NCI-H2107 (cell line): ENCODE measurements around the gene FLT3.
"Not testable (repeated sequence)": the region's sequence is repeated elsewhere in the genome, so short reads cannot be mapped to it uniquely, and the experiment has no call there.

Source experiments
- DNase-seq: peaks from one replicate; lab custom pipeline; 2025; lab: John Stamatoyannopoulos, UW

Gene FLT3

DNA sequence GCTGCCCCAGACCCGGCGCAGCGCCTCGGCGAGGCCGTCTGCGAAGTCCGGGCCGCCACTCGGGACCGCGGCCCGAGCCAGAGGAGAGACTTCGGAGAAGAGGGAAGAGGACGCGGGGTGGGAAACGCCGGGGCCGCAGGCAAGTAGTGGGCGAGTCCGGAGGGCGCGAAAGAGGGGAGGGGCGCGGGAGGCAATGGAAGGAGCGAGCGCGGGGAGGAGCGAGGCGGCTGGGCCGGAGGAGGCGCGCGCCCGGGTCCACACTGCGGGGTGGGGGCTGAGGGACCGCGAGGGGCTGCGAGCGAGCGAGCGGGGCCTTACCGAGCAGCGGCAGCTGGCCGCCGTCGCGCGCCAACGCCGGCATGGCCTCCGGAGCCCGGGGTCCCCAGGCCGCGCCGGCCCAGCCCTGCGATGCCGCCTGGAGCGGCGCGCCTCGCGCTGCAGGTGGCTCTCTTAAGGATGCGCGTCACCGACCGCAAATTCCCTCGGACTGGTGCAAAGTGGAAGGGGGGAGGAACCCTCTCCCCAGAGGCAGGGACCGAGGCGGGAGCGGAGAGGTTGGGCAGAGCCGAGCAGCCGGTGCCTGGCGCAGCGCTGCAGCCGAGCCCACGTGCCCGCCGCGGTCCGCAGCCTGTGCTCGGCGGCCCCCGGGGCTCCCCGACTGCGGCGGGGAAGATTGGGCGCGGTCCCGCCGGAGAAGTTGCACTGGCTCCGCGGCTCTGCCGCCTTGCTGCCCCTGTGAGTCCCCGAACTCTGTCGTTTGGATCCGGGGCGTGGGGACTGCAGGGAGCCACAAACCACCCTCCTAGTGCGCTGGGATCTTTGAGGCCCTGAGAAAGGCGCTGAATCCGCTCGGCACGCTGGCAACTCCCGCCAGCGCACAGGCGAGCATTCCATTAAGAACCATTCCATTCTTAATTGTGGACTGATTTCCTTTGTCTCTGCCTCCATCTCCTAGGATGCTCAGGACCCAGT is at the start of gene FLT3:
Gene FLT3, minus strand, starts transcription at position 427 of the 972 bp plus-strand sequence. Its CDS starts 66 bp downstream, at position 361.
- no peak for DNase-seq

DNA sequence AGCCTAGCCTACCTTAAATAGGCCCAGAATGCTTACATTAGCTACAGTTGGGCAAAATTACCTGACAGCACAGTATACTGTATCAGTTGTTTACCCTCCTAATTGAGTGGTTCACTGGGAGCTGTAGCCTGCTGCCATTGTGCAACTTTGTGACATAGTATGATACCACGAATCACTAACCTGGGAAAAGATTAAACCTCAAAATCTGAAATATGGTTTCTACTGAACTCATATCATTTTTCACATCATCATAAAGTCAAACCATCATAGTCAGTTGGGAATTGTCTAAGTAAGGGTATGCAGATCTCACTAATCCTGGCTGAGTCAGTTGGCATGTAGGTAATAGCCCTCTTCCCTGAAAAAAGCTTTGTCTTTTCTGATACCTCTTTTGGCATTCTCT is 47.1 kb upstream of the FLT3 start:
- no peak for DNase-seq

DNA sequence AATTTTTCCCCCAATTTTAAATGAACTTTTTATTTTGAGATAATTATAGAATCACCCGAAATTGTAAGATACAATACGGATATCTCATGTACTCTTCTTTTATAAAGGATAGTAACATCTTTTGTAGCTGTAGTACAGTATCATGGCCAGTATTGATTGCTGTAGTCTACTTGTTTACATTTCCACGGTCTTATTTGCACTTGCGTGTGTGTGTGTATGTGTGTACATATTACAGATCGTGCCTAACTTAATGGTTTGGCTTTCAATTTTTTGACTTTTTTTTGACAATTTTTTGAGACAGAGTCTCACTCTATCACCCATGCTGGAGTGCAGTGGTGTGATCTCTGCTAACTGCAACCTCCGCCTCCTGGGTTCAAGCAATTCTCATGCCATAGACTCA is 44.7 kb upstream of the FLT3 start:
- DNase-seq, result no peak

DNA sequence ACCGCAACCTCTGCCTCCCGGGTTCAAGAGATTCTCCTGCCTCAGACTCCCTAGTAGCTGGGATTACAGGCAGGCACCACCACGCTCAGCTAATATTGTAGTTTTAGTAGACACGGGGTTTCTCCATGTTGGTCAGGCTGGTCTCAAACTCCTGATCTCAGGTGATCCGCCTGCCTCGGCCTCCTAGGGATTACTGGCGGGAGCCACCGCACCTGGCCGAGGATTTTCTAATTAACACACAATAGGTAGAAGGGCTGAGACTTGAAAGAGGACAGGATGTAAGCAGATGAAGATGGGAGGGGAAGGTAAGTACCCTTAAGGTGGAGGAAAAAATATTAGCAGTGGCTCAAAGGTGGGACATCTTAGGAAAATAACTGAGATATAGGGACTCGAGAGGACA is 41.2 kb upstream of the FLT3 start:
- not testable (repeated sequence) for DNase-seq

DNA sequence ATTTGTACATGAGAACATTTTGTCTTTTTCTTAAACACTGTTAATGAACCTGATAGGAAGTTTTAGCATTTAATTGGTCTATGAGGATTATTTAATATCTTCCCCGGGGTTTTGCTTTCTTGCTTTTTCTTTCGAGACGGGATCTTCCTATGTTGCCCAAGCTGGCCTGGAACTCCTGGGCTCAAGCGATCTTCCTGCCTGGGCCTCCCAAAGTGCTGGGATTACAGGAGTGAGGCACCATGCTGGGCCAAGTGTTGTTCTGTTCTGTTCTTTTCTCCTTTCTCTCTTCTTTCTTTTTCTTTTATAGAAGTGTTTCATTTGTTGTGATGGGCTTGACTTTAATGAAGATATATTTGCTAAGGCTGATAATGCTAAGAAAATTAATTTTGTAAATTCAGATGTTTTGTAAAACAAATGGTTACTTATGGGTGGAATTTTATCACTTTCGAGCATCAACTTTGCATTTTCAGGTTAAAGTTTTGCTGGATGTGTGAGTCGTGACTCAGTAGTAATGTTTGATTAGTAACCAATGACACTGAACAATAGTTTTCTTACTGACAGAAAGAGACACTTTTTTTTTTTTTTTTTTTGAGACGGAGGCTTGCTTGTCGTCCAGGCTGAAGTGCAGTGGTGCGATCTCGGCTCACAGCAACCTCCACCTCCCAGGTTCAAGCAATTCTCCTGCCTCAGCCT is 40.2 kb upstream of the FLT3 start:
- no peak for DNase-seq

DNA sequence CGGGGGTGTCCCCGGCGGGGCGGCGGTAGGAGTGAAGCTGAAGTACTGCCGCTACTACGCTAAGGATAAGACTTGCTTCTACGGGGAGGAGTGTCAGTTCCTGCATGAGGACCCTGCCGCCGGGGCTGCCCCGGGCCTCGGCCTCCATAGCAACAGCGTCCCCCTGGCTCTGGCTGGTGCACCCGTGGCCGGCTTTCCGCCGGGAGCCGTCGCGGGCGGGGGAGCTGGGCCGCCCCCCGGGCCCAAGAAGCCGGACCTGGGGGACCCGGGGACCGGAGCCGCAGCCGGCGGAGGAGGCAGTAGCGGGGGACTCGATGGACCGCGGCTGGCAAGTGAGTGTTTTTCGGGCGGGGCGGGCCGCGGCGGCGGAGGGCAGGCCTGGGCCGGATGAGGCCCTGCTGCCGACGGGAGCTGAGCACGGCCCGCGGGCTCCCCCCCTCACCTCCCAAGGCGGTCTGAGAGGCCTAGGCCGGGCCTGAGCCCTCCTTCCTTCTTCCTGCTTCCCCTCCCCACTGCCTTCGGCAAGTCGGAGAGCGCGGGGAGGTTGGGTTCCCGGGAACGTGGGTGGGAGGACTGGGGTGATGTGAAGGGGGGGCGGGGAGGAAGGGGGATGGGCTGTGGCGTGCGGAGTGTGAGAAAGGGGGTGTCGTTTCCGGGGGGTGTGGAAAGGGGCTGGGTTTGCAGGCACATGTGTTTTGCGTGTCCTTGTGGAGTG is 38.5 kb upstream of the FLT3 start:
- DNase-seq, result no peak

DNA sequence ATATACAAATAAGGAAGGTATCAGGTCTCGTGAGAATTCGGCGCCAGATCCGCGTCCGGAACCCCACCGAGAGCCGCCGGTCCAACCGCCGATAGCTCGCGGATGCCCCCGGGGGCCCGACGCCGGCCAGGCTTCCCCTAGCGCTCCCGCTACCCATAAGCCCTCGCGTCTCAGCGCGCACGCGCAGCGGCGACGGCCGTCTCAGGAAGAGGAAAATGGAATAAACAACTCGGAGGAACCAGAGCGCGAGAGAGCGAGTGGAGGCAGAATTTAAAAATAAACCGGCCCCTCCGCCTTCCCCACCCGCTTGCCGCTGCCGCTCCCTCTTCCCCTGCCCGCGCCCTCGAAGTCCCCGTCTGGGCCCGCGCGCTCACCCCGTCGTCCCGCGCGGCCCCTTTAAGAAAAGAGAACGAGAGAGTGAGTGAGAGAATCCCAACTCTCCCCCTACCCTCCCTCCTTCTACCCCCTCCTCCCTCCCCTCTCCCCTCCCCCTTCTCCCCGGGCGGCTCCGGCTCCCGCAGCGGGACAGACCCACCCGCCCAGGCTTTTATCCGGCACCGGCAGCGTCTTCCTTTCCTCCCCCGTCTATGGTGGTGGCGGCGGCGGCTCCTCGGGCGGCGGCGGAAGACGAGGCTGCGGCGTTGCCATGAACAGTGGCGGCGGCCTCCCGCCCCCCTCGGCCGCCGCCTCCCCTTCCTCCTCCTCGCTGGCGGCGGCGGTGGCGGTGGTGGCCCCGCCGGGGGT is 37.8 kb upstream of the FLT3 start, which contains the start of gene PAN3:
Gene PAN3, plus strand, starts transcription at position 534 of the 744 bp plus-strand sequence. Its CDS starts 113 bp downstream, at position 647.
- DNase-seq, result peak; percentile 56

DNA sequence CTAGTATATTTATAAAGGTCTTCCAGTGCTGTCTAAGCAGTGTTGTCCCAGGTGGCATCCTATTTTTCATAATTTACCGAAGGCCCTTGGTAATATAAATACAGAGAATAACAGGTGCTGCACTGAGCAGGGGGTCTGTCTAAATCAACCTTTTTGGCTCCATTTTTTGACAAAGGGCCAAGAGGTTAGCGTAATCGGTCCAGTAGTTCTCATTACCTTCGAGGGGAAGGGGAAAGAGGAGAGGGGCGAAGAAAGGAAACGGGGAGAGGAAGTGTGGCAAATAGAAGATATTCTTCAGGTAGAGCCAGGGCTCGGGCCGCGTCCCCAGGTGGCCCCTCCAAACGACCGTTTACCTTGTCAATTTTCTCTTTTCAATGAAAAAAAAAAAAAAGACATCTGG is 37.2 kb upstream of the FLT3 start:
- DNase-seq, result no peak

DNA sequence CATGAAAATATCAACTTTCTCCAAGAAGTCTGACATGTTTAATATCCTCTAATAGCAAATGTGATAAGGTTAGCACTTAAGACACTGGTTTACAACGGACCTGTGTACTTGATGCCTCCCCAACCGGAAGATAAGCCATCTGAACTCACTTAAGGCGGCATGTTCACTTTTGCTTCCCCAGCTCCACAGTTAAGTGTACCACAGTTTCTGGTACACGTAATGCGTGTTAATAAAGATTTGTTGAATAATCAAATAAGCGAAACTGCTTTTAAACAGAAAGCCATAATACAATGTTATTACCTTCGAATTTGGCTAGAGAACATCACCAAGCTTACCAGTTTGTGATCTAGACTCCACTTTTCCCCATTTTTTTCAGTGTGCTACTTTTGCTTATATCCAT is 36.5 kb upstream of the FLT3 start:
- DNase-seq, result no peak

DNA sequence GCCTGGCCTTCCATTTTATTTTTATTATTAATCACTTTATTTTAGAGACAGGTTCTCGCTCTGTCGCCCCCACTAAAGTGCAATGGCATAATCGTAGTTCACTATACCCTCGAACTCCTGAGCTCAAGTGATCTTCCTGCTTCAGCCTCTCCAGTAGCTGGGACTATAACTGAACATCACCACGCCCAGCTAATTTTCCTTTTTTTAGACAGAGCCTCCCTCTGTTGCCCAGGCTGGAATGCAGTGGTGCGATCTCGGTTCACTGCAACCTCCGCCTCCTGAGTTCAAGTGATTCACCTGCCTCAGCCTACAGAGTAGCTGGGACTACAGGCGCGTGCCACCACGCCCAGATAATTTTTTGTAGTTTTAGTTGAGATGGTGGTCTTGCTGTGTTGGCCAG is 31.3 kb upstream of the FLT3 start:
- DNase-seq, result no peak

DNA sequence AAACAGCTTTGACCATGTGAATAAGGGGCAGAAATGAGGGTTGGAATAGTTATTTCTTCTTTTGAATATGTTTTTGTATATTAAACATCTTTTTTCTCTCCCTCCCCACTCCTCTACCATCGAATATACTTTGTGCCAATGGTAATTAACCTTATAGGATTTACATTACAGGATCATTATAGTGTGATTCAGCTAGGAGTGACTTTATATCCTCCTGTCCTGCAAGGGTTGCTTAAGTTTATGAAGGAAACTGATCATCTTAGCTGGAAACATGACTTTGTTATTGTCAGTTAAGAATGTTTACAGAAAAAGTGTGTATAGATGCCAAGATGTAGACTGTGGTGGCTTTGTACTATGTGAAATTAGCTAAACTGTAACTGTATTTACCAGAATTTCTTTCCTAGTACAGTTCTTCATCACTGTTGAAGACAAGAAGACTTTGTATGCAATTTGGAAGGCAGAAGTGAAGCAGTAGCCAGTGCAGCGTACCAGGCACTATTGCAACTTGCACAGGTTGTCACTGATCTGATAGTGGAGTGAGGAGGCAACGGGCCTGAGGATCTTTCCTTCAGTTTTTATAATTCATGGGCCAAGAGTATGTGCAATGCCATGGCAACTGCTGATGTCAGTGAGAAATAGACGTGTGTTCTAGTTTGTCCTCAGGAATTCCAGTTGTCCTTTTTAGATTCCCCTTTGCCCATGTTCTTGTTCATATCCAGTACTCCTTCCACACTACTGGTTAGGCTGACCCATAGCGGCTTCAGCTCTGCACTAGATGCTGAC is 29.7 kb upstream of the FLT3 start:
- no peak for DNase-seq

DNA sequence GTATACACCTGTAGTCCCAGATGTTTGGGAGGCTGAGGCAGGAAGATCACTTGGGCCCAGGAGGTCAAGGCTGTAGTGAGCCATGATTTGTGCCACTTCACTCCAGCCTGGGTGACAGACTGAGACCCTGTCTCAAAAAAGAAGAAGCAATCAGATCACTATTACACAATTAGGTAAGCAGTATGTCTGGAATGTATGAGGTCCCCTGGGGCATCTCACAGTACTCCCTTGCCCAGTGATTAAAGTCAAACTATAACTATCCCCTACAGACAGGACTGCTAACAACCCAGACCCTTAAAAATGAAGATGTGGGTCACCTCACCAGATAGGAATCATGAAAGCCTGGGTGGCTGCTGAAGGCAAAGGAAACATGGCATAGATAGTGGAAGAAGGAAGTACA is 28.6 kb upstream of the FLT3 start:
- no peak for DNase-seq

DNA sequence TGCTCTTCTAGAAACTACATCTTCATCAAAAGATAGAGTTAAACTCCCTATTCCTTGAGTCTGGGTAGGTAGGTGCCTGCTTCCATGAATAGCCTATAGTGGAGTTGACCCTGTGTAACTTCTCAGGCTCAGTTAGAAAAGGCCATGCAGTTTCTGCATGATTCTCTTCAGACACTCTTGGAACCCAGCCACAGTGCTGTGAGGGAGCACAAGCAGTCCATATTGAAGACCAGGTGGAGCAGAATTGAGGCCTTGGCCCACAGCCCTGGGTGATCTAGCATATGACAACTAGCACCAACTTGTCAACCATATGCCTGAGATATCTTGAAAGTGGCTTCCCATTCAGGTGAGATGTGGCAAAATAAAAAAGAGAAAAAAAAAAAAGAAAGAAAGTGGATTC is 27.7 kb upstream of the FLT3 start:
- DNase-seq, result no peak

DNA sequence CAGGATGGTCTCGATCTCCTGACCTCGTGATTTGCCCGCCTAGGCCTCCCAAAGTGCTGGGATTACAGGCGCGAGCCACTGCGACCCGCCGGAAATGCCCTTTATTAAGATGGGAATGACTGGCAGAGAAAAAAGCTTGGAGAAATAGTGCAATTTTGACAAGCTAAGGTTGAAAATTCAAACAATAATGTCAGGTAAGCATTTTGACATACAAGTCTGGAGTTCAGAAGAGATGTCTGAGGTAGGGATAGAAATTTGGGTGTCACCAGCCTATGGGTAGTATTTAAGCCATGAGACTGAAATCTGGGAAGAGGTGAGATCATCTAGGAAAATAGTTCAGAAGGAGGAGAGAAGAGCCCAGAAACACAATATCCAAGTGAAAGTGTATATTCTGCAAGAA is 20.8 kb upstream of the FLT3 start:
- no peak for DNase-seq

DNA sequence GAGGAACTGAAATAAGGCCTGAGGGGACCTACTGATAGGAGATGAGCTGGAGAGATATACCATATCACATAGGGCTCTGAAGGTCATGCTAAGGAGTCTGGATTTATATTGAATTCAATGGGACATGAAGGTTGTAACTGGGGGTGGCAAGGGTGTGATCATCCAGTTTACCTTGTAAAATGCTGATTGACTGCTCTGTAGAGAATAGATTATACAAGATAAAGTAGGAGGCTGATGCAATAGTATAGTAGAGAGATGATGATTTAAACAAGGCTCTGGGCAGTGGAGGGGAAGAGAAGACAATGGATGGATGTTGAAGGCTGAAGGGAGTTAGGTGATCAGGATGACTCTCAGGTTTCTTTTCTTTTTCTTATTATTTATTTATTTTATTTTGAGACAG is 19.9 kb upstream of the FLT3 start:
- DNase-seq, result no peak

DNA sequence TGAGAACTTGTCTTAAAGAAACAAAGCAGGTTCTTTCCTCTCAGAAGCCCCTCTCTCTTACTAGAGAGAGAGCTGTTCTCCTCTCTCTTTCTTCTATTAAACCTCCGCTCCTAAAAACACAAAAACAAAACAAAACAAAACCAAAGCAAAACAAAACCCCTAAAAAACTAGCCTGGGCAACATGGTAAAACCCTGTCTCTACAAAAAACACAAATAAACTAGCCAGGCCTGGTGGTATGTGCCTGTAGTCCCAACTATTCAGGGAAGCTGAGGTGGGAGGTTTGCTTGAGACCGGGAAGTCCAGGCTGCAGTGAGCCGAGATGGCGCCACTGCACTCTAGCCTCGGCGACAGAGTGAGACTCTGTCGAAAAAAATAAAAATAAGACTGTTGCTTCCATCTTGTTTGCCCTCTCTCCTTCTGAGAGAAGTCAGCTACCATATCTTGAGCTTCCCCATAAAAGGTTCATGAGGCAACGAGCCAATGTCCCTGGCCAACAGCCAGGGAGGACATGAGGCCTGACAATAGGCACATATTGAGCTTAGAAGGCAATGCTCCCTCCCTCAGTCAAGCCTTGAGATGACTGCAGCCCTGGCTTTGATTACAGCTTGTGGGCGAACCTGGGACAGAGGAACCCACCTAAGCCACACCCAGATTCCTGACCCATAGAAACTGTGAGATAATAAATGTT is 17.5 kb upstream of the FLT3 start:
- DNase-seq, result no peak

DNA sequence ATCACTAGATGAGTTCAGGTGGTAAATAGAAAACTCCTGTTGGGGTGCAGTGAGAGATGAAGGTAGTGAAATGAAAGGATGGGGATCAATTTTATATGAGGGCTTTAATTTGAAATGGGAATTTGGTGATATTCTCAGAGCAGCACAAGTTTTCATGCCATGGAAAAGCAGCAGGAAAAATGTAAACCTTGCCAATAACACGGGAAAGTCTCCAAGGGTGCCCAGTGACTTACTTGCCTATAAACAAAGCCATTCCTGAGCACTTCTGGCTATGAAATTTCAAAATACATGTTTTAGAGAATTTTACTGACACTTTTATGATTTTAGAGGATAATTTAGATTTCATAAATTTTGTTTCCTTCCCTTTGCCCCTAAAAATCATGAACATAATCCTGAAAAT is 16.4 kb upstream of the FLT3 start:
- DNase-seq, result no peak

DNA sequence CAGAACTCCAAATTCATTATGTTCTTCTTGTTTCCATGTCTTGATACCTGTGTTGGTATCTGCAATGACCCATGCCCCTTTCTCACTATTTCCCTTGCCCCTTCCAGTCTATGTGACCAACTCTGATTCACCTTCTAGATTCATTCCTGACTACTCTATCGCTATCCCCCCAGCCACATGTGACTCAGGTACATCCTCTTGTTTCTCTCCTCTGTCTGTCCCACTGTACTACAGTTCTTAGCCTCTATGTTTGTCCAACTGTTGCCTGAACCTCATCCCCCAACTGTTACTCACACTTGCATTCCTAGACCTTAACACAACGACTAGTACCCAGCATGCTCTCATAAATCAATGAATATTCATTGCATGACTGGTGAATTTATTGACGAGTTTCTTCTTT is 10.0 kb upstream of the FLT3 start:
- no peak for DNase-seq

DNA sequence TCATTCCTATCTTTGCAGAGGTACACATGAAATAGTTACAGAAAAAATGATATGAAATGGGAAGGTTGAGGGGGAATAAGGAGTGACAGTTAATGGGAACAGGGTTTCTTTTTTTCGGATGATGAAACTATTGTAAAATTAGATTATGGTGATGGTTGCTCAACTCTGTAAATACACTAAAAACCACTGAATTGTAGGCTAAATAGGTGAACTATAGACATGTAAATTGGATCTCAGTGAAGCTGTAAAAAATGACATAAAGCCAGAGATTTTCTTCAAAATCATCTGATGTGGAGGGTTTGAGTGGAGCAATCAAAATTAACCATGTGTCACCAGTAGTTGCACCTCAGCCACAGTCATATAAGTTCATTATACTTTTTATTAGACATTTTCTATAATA is 6.6 kb upstream of the FLT3 start:
- DNase-seq, result no peak

DNA sequence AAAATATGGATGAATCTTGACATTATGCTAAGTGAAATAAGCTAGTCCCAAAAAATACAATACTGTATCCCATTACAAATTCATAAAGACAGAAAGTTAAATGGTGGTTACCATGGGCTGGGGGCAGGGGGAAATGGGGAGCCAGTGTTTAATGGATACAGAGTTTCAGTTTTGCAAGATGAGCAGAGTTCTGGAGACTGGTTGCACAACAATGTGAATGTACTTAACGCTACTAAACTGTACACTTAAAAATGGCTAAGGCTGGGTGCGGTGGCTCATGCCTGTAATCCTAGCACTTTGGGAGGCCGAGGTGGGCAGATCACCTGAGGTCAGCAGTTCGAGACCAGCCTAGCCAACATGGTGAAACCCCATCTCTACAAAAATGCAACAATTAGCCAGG is 1.5 kb upstream of the FLT3 start:
- not testable (repeated sequence) for DNase-seq
